ENCODE data around the gene NODAL. TPM values are rescaled to one million over a fixed set of nuclear protein-coding genes. Genes with fewer than 3 reads are reported as not detected.

NODAL gene
- total and polyA plus RNA-seq, 7 experiments from 2014 or later: not detected

DNA sequence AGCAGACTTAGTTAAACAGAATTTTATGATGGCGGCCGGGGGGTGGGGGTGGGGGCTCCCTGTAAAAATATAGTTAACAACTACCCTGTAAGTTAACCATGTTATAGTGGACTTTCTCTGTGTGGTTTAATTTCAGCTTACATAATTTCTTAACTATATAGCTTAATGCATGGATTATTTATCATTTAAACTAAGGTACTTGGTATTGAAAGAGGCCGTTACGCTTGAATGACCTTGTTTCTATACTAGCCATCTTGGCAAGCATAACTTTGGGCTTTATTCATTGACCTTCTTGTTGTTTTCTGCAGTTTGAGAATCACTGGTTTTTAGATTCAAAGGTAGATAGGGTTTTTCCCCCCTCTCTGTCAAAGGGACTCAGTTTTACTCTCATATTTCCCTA lies 29.1 kb downstream of the NODAL start:
- DNase-seq (no peak), ATAC-seq (no peak)
- Mint-ChIP-seq H3K36me3 (peaks cover 4 to 38% (median 26%) of the 10 kb centered on the region in 5 donors), H3K27me3 (no peaks in the 10 kb centered on the region), H3K4me1 (peaks cover 38 to 75% (median 71%) of the 10 kb centered on the region in 7 donors), H3K9me3 (peaks cover 0 to 2% (median 0%) of the 10 kb centered on the region in 11 donors), H3K4me3 (peak overlapping the region in 1 of 10 donors; percentile 29), H3K27ac (peak overlapping the region in 3 of 9 donors; percentile 13 to 44 (median 38))
- CTCF ChIA-PET: no interaction called here
- peaks cover 0 to 3% (median 0%) of the 10 kb centered on the region in 3 experiments for H3K36me3 ChIP-seq (ENCODE audit: control insufficient read depth in 2 of 3, insufficient read depth in 3 of 3, low read length in 3 of 3)
- intact Hi-C loops (cut with micrococcal nuclease): no loop called here
- H3K27ac ChIP-seq (ENCODE audit: low read depth, low read length): no peak overlapping the region
- H3K4me3 ChIP-seq (ENCODE audit: low read length): no peak overlapping the region
- no peaks in the 10 kb centered on the region for H3K27me3 ChIP-seq (ENCODE audit: control insufficient read depth in 2 of 2, insufficient read depth in 2 of 2, low read length in 2 of 2)
- H3K4me1 ChIP-seq (ENCODE audit: control insufficient read depth in 2 of 2, insufficient read depth in 2 of 2, low read length in 2 of 2): peaks cover 3 to 12% of the 10 kb centered on the region in 2 donors
- no peaks in the 10 kb centered on the region for H3K9me3 ChIP-seq (ENCODE audit: control insufficient read depth in 2 of 3, low read length in 3 of 3)
- POLR2A ChIA-PET: interaction anchor here (0.7 to 1.7 kb wide), 2 partner anchors 8 to 242 kb away, joined by 5 to 13 read pairs; partner anchors contain the start of genes EIF4EBP2 and SAR1A

DNA sequence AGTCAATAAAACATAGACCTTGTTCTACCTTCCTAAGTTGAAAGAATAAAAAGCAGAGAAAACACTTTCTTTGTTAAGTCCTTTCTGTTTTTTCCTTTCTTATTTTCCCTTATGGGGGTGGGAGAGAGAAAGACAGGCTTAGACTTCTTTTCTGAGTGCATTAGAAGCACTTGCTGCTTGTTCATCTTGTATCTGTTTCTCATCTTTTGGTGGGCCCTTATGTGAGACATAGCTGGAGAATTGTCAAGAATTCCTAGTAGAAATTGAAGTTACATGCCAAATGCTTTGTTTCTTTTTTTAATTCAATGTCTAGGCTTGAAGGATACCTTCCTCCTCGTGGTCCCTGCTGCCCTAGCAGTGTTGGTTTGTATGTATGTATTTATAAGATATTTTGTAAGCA lies 30.9 kb downstream of the NODAL start:
- Histone ChIP-seq H3K27ac (ENCODE audit: low read depth, low read length) (no peak overlapping the region), H3K4me3 (ENCODE audit: low read length) (no peak overlapping the region), H3K27me3 (ENCODE audit: control insufficient read depth in 2 of 2, insufficient read depth in 2 of 2, low read length in 2 of 2) (no peaks in the 10 kb centered on the region), H3K4me1 (ENCODE audit: control insufficient read depth in 2 of 2, insufficient read depth in 2 of 2, low read length in 2 of 2) (peaks cover 13 to 23% of the 10 kb centered on the region in 2 donors), H3K36me3 (ENCODE audit: control insufficient read depth in 2 of 3, insufficient read depth in 3 of 3, low read length in 3 of 3) (peaks cover 0 to 3% (median 0%) of the 10 kb centered on the region in 3 experiments), H3K9me3 (ENCODE audit: control insufficient read depth in 2 of 3, low read length in 3 of 3) (no peaks in the 10 kb centered on the region)
- H3K27me3 Mint-ChIP-seq: no peaks in the 10 kb centered on the region
- H3K36me3 Mint-ChIP-seq: peaks cover 4 to 33% (median 19%) of the 10 kb centered on the region in 5 donors
- H3K4me3 Mint-ChIP-seq: peak overlapping the region in 1 of 10 donors; percentile 15
- DNase-seq: no peak
- peaks cover 48 to 76% (median 73%) of the 10 kb centered on the region in 7 donors for H3K4me1 Mint-ChIP-seq
- ChIA-PET CTCF (no interaction called here), POLR2A (no interaction called here)
- no peak for ATAC-seq
- peak overlapping the region in 3 of 9 donors; percentile 12 to 39 (median 38) for H3K27ac Mint-ChIP-seq
- intact Hi-C loops (cut with micrococcal nuclease): no loop called here
- H3K9me3 Mint-ChIP-seq: peaks cover 0 to 2% (median 0%) of the 10 kb centered on the region in 11 donors

DNA sequence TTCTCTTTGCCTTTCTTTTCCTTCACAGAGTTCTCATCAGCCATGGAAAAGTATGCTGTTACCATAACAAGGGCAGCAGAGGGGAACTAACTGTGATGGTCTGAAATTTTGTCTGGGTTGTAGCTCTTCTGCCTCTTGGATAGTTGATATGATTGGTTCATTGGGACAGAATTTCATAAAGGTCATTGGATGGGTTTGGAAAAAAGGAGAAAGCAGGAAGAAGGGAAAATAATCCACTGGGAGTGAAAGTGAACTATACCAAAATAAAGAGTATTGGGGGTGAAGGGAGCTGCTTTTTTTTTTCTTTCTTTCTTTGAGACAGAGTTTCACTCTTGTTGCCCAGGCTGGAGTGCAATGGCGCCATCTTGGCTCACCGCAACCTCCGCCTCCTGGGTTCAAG lies 31.7 kb downstream of the NODAL start:
- no peaks in the 10 kb centered on the region for H3K27me3 Mint-ChIP-seq
- ChIA-PET POLR2A (interaction anchor here (0.6 kb wide), 1 partner anchor 228 kb away, joined by 3 read pairs; no protein-coding TSS in a partner anchor), CTCF (no interaction called here)
- peak overlapping the region in 3 of 9 donors; percentile 4 to 75 (median 20) for H3K27ac Mint-ChIP-seq
- ATAC-seq (no peak), DNase-seq (no peak)
- Histone ChIP-seq H3K27ac (ENCODE audit: low read depth, low read length) (no peak overlapping the region), H3K27me3 (ENCODE audit: control insufficient read depth in 2 of 2, insufficient read depth in 2 of 2, low read length in 2 of 2) (no peaks in the 10 kb centered on the region), H3K36me3 (ENCODE audit: control insufficient read depth in 2 of 3, insufficient read depth in 3 of 3, low read length in 3 of 3) (peaks cover 0 to 3% (median 0%) of the 10 kb centered on the region in 3 experiments), H3K4me3 (ENCODE audit: low read length) (no peak overlapping the region), H3K9me3 (ENCODE audit: control insufficient read depth in 2 of 3, low read length in 3 of 3) (no peaks in the 10 kb centered on the region), H3K4me1 (ENCODE audit: control insufficient read depth in 2 of 2, insufficient read depth in 2 of 2, low read length in 2 of 2) (peaks cover 16 to 30% of the 10 kb centered on the region in 2 donors)
- peaks cover 4 to 26% (median 13%) of the 10 kb centered on the region in 5 donors for H3K36me3 Mint-ChIP-seq
- H3K4me3 Mint-ChIP-seq: peak overlapping the region in 3 of 10 donors; percentile 1 to 8 (median 6)
- intact Hi-C loops (cut with micrococcal nuclease): loop anchor here in 1 of 2 donors (10.0 kb wide), 2 partner anchors 475 to 1085 kb away; partner anchors contain the start of gene PCBD1
- no peaks in the 10 kb centered on the region for H3K9me3 Mint-ChIP-seq
- peaks cover 50 to 77% (median 75%) of the 10 kb centered on the region in 7 donors for H3K4me1 Mint-ChIP-seq

DNA sequence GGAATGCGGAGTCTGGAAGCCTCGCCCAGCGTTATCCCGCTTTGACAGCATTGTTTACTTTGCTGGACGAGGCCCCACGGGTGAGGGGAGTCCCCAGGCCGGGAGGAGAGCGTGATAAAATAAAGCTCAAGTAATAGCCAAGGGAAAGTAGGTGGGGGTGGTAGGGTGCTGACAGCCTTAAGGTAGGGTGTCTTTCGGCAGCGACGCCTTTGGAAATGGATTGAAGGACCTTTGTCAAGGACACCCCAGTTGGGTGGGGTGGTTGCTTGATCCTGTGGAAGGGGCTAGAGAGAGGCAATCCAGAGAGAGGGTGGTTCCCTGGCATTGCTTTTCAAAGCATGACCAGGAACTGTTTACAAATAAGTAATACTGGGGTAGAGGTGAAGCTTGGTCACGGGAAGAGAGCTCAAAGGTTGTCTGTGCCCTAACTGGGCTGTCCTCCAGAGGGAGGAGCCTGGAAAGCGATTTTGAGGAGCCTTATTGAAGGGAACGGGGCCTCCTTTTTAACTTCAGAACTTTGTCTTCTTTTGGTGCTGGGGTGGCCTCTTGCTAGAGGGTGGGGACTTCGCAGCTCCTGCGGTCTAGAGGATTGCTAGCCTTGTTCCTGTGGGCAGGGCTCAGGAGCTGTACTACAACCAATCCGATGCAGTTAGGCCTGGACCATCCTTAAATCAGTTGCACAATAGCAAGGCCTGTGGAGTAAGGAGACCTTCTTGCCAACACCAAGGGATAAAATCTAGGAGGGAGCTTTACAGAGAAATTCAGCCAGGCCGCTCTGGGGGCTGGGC lies 36.2 kb downstream of the NODAL start:
- peak; percentile 51 for ATAC-seq
- Histone ChIP-seq H3K27me3 (ENCODE audit: control insufficient read depth in 2 of 2, insufficient read depth in 2 of 2, low read length in 2 of 2) (no peaks in the 10 kb centered on the region), H3K36me3 (ENCODE audit: control insufficient read depth in 2 of 3, insufficient read depth in 3 of 3, low read length in 3 of 3) (no peaks in the 10 kb centered on the region), H3K9me3 (ENCODE audit: control insufficient read depth in 2 of 3, low read length in 3 of 3) (no peaks in the 10 kb centered on the region), H3K4me3 (ENCODE audit: low read length) (peak overlapping the region; percentile 82), H3K4me1 (ENCODE audit: control insufficient read depth in 2 of 2, insufficient read depth in 2 of 2, low read length in 2 of 2) (peaks cover 13 to 24% of the 10 kb centered on the region in 2 donors), H3K27ac (ENCODE audit: low read depth, low read length) (peak overlapping the region; percentile 86)
- Mint-ChIP-seq H3K4me3 (peak overlapping the region; percentile 91 to 99 (median 96)), H3K4me1 (peaks cover 39 to 63% (median 53%) of the 10 kb centered on the region in 7 donors), H3K27ac (peak overlapping the region; percentile 88 to 97 (median 94)), H3K9me3 (no peaks in the 10 kb centered on the region), H3K36me3 (peaks cover 4 to 18% (median 9%) of the 10 kb centered on the region in 5 donors), H3K27me3 (no peaks in the 10 kb centered on the region)
- CTCF ChIA-PET: interaction anchor here (0.8 to 1.0 kb wide), 3 partner anchors 8 to 41 kb away, joined by 3 to 4 read pairs (median 3); no protein-coding TSS in a partner anchor
- POLR2A ChIA-PET: interaction anchor here (0.8 to 2.8 kb wide), 11 partner anchors 7 to 259 kb away, joined by 3 to 13 read pairs (median 7); partner anchors contain the start of genes LRRC20, SAR1A and TYSND1
- intact Hi-C loops (cut with micrococcal nuclease): loop anchor here in 1 of 2 donors (2.0 to 10.0 kb wide), 5 partner anchors 14 to 1080 kb away; partner anchors contain the start of gene PCBD1
- DNase-seq: peak in 4 of 9 donors; percentile 7 to 31 (median 16)

DNA sequence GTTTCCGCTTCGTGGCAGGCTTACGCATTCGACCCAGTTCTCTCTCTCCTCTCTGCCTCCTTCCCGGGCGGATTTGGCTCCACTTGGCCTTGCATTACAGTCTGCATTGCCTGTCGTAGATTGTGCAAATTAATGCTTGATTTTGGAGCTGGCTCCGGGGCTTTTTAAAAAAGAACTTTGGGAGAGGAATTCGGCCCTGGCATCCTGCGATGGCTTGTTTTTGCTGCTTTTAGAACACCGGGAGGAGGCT lies 36.8 kb downstream of the NODAL start:
- DNase-seq (no peak), ATAC-seq (no peak)
- CTCF ChIA-PET: interaction anchor here (0.8 to 1.0 kb wide), 3 partner anchors 9 to 41 kb away, joined by 3 to 4 read pairs (median 3); no protein-coding TSS in a partner anchor
- H3K4me3 Mint-ChIP-seq: peak overlapping the region; percentile 91 to 99 (median 96)
- no peaks in the 10 kb centered on the region for H3K27me3 Mint-ChIP-seq
- peak overlapping the region; percentile 82 for H3K4me3 ChIP-seq (ENCODE audit: low read length)
- no peaks in the 10 kb centered on the region for H3K9me3 ChIP-seq (ENCODE audit: control insufficient read depth in 2 of 3, low read length in 3 of 3)
- H3K9me3 Mint-ChIP-seq: no peaks in the 10 kb centered on the region
- peak overlapping the region; percentile 86 for H3K27ac ChIP-seq (ENCODE audit: low read depth, low read length)
- peak overlapping the region; percentile 88 to 97 (median 94) for H3K27ac Mint-ChIP-seq
- H3K36me3 ChIP-seq (ENCODE audit: control insufficient read depth in 2 of 3, insufficient read depth in 3 of 3, low read length in 3 of 3): no peaks in the 10 kb centered on the region
- H3K4me1 ChIP-seq (ENCODE audit: control insufficient read depth in 2 of 2, insufficient read depth in 2 of 2, low read length in 2 of 2): peaks cover 13 to 24% of the 10 kb centered on the region in 2 donors
- H3K27me3 ChIP-seq (ENCODE audit: control insufficient read depth in 2 of 2, insufficient read depth in 2 of 2, low read length in 2 of 2): no peaks in the 10 kb centered on the region
- POLR2A ChIA-PET: interaction anchor here (0.8 to 2.8 kb wide), 13 partner anchors 8 to 258 kb away, joined by 3 to 13 read pairs (median 7); partner anchors contain the start of genes LRRC20, PPA1, SAR1A and TYSND1
- intact Hi-C loops (cut with micrococcal nuclease): loop anchor here (1.0 to 10.0 kb wide), 14 partner anchors 14 to 1448 kb away; partner anchors contain the start of genes LRRC20 (in 2 of the 2), PCBD1 (in 2 of the 2), PPA1 (in 2 of the 2) and SAR1A (in 2 of the 2)
- H3K4me1 Mint-ChIP-seq: peaks cover 34 to 58% (median 49%) of the 10 kb centered on the region in 7 donors
- peaks cover 1 to 15% (median 7%) of the 10 kb centered on the region in 5 donors for H3K36me3 Mint-ChIP-seq
